RWPE2 (cell line): ENCODE measurements around the gene GET3.
A peak's percentile ranks its signal among the peaks of the same experiment; 100 is the strongest.

Source experiments
- ATAC-seq: fragments of 200-7000 bp; cut with Tn5 transposase; 3 replicates; pipeline ENCODE4 v1.9.1; 2021; ENCODE audit warnings: low read depth
- DNase-seq: peaks from one replicate; pipeline ENCODE4 v3.0.0-alpha.2; 2020; ENCODE audit warnings: low spot score
- H3K27ac ChIP-seq: fragments of 450-650 bp; 2 replicates; pipeline ENCODE4 v1.5.1; 2017; ENCODE audit warnings: mild to moderate bottlenecking; ENCODE audit not compliant: poor library complexity, severe bottlenecking
- H3K27me3 ChIP-seq: fragments of 250-450 bp; sonication (Bioruptor Pico); 2 replicates; pipeline ENCODE4 v1.5.1; 2021; ENCODE audit warnings: mild to moderate bottlenecking, moderate library complexity; ENCODE audit not compliant: insufficient read depth, poor library complexity, severe bottlenecking
- H3K36me3 ChIP-seq: fragments of 250-450 bp; sonication (Bioruptor Pico); 2 replicates; pipeline ENCODE4 v1.5.1; 2020; ENCODE audit warnings: low read depth, mild to moderate bottlenecking, moderate library complexity
- H3K4me1 ChIP-seq: fragments of 250-450 bp; sonication (Bioruptor Pico); 2 replicates; pipeline ENCODE4 v1.5.1; 2021; ENCODE audit warnings: mild to moderate bottlenecking, moderate library complexity; ENCODE audit not compliant: insufficient read depth, poor library complexity, severe bottlenecking
- H3K4me3 ChIP-seq: fragments of 250-450 bp; sonication (Bioruptor Pico); 2 replicates; pipeline ENCODE4 v1.5.1; 2021; ENCODE audit warnings: mild to moderate bottlenecking, moderate library complexity; ENCODE audit not compliant: severe bottlenecking
- H3K9me3 ChIP-seq: fragments of 250-450 bp; sonication (Bioruptor Pico); 2 replicates; pipeline ENCODE4 v1.5.1; 2021; ENCODE audit warnings: mild to moderate bottlenecking, moderate library complexity; ENCODE audit not compliant: severe bottlenecking
- TF ChIP-seq, protein P1 (sequence below): fragments of 450-650 bp; IDR thresholded peaks from one replicate; pipeline ENCODE4 v1.5.1; 2017; ENCODE audit warnings: mild to moderate bottlenecking, moderate library complexity; ENCODE audit not compliant: poor library complexity, severe bottlenecking

The GET3 gene

DNA sequence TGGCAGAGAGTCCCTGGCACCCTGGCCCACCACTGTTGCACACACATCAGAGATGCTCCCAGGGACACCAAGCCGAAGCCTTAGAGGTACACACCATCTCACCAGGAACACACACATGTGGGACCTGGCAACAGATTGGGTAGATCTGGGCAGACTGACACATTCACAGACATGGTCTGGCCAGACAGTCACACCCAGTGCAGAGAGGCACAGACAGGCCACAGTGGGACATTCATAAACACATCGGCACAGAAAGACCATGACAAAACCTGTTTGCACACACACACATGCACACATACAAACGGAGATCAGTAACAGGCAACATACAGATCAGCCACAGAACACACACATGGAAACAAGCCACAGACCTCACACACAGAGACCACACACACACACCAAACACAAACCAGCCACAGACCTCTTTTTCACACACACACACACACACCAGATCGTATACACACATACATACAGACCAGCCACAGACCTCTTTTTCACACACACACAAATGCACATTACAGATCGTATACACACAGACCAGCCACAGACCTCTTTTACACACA is 47.7 kb downstream of the GET3 start:
- Histone ChIP-seq H3K27me3 (no peaks in the 10 kb centered on the region), H3K4me3 (no peak overlapping the region), H3K27ac (peak overlapping the region; percentile 99), H3K4me1 (peaks cover 52% of the 10 kb centered on the region), H3K36me3 (no peaks in the 10 kb centered on the region), H3K9me3 (no peaks in the 10 kb centered on the region)
- no peak for DNase-seq
- TF ChIP-seq, protein P1, sequence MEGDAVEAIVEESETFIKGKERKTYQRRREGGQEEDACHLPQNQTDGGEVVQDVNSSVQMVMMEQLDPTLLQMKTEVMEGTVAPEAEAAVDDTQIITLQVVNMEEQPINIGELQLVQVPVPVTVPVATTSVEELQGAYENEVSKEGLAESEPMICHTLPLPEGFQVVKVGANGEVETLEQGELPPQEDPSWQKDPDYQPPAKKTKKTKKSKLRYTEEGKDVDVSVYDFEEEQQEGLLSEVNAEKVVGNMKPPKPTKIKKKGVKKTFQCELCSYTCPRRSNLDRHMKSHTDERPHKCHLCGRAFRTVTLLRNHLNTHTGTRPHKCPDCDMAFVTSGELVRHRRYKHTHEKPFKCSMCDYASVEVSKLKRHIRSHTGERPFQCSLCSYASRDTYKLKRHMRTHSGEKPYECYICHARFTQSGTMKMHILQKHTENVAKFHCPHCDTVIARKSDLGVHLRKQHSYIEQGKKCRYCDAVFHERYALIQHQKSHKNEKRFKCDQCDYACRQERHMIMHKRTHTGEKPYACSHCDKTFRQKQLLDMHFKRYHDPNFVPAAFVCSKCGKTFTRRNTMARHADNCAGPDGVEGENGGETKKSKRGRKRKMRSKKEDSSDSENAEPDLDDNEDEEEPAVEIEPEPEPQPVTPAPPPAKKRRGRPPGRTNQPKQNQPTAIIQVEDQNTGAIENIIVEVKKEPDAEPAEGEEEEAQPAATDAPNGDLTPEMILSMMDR = no peak
- no peak for ATAC-seq

DNA sequence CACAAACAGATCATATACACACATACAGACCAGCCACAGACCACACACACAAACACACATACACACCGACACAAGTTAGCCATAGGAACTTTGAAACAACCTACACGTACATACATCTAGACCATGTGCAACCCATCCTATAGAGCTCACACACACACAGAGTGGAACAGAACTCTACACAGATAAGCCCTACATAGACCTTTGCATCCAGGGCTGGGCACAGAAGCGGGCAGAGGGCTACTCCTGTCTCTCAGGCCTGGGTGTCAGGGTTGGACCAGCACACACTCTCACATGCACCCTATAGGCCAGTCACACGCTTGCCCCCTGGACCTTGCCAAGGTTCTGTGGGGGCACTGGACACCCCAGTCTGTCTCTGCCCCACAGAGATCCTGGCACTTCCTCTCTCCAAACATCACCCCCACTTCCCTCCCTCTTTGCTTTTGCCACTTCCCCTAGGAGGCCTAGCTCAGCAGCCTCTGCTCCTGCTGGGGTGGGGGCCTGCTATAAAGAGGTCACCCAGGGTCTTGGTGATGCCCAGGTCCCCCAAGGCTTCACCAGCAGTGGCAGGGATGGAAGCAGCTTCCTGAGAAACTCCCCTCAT is 48.2 kb downstream of the GET3 start:
- ATAC-seq (no peak), DNase-seq (no peak)
- Histone ChIP-seq H3K9me3 (no peaks in the 10 kb centered on the region), H3K27me3 (no peaks in the 10 kb centered on the region), H3K27ac (peak overlapping the region; percentile 99), H3K4me3 (no peak overlapping the region), H3K36me3 (no peaks in the 10 kb centered on the region), H3K4me1 (peaks cover 54% of the 10 kb centered on the region)
- TF ChIP-seq, protein P1 = no peak

DNA sequence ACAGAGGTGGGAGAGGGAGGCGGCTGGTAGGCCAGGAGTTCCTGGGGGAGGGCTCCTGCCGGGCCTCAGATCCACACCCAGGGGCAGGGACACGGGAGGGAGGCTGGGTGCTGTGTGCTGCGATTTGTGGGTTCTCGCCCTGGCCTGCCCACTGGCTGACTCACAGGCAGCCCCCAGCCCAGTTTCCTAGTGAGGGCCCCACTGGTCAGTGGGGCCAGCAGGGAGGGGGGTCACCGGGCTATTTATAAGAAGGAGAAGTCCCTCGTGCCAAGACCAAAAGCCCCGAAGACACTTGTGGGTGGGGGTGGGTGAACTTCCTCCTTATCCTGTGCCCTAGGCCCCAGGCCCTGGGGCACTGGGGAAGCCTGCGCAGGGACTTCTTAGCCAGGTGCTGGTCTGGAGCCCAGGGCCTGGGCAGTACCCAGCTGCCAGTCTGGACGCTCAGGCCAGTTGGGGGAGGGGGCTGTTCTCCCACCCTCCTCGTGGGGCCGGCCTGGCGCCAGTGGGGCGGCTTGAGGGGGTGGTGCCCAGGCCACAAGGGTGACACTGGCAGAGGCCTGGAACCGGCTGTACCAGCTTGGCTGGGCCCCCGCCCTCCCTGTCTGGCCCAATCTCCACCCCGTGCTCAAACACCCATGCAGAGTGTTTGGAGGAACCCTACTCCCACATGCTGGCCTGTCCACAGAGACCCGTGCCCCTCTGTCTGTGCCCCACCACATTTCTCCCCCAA is 49.0 kb downstream of the GET3 start:
- DNase-seq (no peak), ATAC-seq (no peak)
- H3K9me3 ChIP-seq = no peaks in the 10 kb centered on the region
- no peaks in the 10 kb centered on the region for H3K36me3 ChIP-seq
- H3K4me1 ChIP-seq = peaks cover 59% of the 10 kb centered on the region
- peak overlapping the region; percentile 99 for H3K27ac ChIP-seq
- H3K27me3 ChIP-seq = no peaks in the 10 kb centered on the region
- TF ChIP-seq, protein P1 = no peak
- no peak overlapping the region for H3K4me3 ChIP-seq

DNA sequence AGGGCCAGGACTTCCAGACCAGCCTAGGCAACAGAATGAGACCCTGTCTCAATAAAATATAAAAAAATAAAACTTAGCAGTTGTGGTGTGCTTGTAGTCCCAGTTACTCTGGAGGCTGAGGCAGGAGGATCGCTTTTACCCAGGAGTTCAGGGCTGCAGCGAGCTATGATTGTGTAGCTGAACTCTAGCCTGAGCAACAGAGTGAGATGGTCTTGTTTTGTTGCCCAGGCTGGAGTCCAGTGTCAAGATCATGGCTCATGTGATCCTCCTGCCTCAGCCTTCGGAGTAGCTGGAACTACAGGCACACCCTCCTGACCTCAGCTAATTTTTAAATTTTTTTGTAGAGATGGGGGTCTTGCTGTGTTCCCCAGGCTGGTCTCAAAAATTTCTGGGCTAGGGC is 49.7 kb downstream of the GET3 start:
- no peak for ATAC-seq

More for the DNA sequence above, 49.7 kb downstream of the GET3 start:
- DNase-seq = no peak
- Histone ChIP-seq H3K27me3 (no peaks in the 10 kb centered on the region), H3K4me3 (no peak overlapping the region), H3K4me1 (peaks cover 59% of the 10 kb centered on the region), H3K27ac (peak overlapping the region; percentile 99), H3K9me3 (no peaks in the 10 kb centered on the region), H3K36me3 (peaks cover 3% of the 10 kb centered on the region)
- TF ChIP-seq, protein P1 = no peak
